Endodermal cell (in vitro differentiated cells): ENCODE measurements around the gene ZNRF2. TPM values are rescaled to one million over a fixed set of nuclear protein-coding genes. Genes with fewer than 3 reads are reported as not detected.

Experiments
- DNase-seq: peaks from one replicate; pipeline ENCODE4 v3.0.0-alpha.2; 2017
- H3K27ac ChIP-seq: 2 replicates; pipeline ENCODE4 v1.5.1; 2013; ENCODE audit warnings: mild to moderate bottlenecking, low read depth, low read length, moderate library complexity
- H3K27me3 ChIP-seq: 2 replicates; pipeline ENCODE4 v1.6.1; 2013; ENCODE audit warnings: mild to moderate bottlenecking, low read length, moderate library complexity; ENCODE audit not compliant: insufficient read depth, control insufficient read depth, poor library complexity, severe bottlenecking
- H3K36me3 ChIP-seq: 2 replicates; pipeline ENCODE4 v1.7.0; 2013; ENCODE audit warnings: mild to moderate bottlenecking, low read length, moderate library complexity; ENCODE audit not compliant: control insufficient read depth, insufficient read depth
- H3K4me1 ChIP-seq: one replicate; pipeline ENCODE4 v1.7.0; 2013; ENCODE audit warnings: low read length; ENCODE audit not compliant: control insufficient read depth, insufficient read depth
- H3K4me3 ChIP-seq: 2 replicates; pipeline ENCODE4 v1.5.1; 2013; ENCODE audit warnings: mild to moderate bottlenecking, low read length, moderate library complexity
- H3K9ac ChIP-seq: 2 replicates; pipeline ENCODE4 v1.6.1; 2013; ENCODE audit warnings: mild to moderate bottlenecking, low read length, moderate library complexity; ENCODE audit not compliant: poor library complexity, severe bottlenecking; ENCODE audit errors: extremely low read depth
- H3K9me3 ChIP-seq: 2 replicates; pipeline ENCODE4 v1.6.1; 2013; ENCODE audit warnings: mild to moderate bottlenecking, low read length, moderate library complexity; ENCODE audit not compliant: control insufficient read depth
- H3K27ac Mint-ChIP-seq: 2 replicates; pipeline ENCODE4 v1.8.0; 2020; ENCODE audit warnings: mixed read lengths
- H3K27me3 Mint-ChIP-seq: 2 replicates; pipeline ENCODE4 v1.8.0; 2021; ENCODE audit warnings: mild to moderate bottlenecking, mixed read lengths; ENCODE audit not compliant: insufficient read depth
- H3K36me3 Mint-ChIP-seq: 2 replicates; pipeline ENCODE4 v1.8.0; 2020; ENCODE audit warnings: low read depth, mixed read lengths
- H3K4me1 Mint-ChIP-seq: 2 replicates; pipeline ENCODE4 v1.8.0; 2020; ENCODE audit warnings: mixed read lengths
- H3K4me3 Mint-ChIP-seq: 2 replicates; pipeline ENCODE4 v1.8.0; 2020; ENCODE audit warnings: mild to moderate bottlenecking, moderate library complexity, mixed read lengths
- H3K9me3 Mint-ChIP-seq: 2 replicates; pipeline ENCODE4 v1.8.0; 2020; ENCODE audit warnings: mild to moderate bottlenecking, mixed read lengths
- CTCF ChIP-seq: fragments of 200-600 bp; sonication (generic); conservative IDR thresholded peaks from 2 replicates; pipeline ENCODE4 v1.5.0; 2021; ENCODE audit warnings: antibody characterized with exemption, mild to moderate bottlenecking
- WGBS, 2 experiments: methylation state at CpG; one replicate each; pipeline versions ENCODE4 v1.1.5 to v1.1.7; 2013; ENCODE audit warnings: missing lambda C conversion rate in 2 of 2, mixed read lengths in 1 of 2; ENCODE audit not compliant: insufficient coverage in 1 of 2, insufficient read length in 1 of 2; 5-methylcytosine and 5-hydroxymethylcytosine counted together
- total RNA-seq, 2 donors: library from RNA; stranded (reverse); fragmentation: NEBNext Ultra II Directional in 1 of 2; extraction: Animal tissue kit (Norgen Biotek cat#: 25700) in 1 of 2; gene quantifications; 2 replicates in 1 of 2; 3 replicates in 1 of 2; pipeline ENCODE4 v1.2.1, GENCODE V29; 2021

ZNRF2 gene
- total RNA-seq, 2 donors from 2014 or later: 15.5 to 20.9 TPM

GRCh38 chr7:30274641-30275040, 9.8 kb upstream of the ZNRF2 start:
- Histone ChIP-seq H3K27ac (no peak overlapping the region), H3K4me1 (no peaks in the 10 kb centered on the region), H3K9me3 (no peaks in the 10 kb centered on the region), H3K4me3 (no peak overlapping the region), H3K9ac (no peak overlapping the region), H3K36me3 (no peaks in the 10 kb centered on the region), H3K27me3 (peaks cover 17% of the 10 kb centered on the region)
- no peak for DNase-seq
- Mint-ChIP-seq H3K9me3 (no peaks in the 10 kb centered on the region), H3K36me3 (no peaks in the 10 kb centered on the region), H3K4me3 (no peak overlapping the region), H3K4me1 (peaks cover 7% of the 10 kb centered on the region), H3K27me3 (peaks cover 2% of the 10 kb centered on the region), H3K27ac (no peak overlapping the region)
- WGBS, 2 experiments: 90 to 94% methylated on average over 2 of the region's 3 CpGs
- TF ChIP-seq CTCF: no peak

GRCh38 chr7:30276203-30276900, 8.0 kb upstream of the ZNRF2 start:
- Histone ChIP-seq H3K27ac (no peak overlapping the region), H3K4me1 (peaks cover 2% of the 10 kb centered on the region), H3K36me3 (no peaks in the 10 kb centered on the region), H3K9me3 (no peaks in the 10 kb centered on the region), H3K4me3 (no peak overlapping the region), H3K9ac (no peak overlapping the region), H3K27me3 (peaks cover 17% of the 10 kb centered on the region)
- peak; percentile 83 for DNase-seq
- Mint-ChIP-seq H3K27ac (no peak overlapping the region), H3K9me3 (no peaks in the 10 kb centered on the region), H3K36me3 (no peaks in the 10 kb centered on the region), H3K27me3 (peaks cover 2% of the 10 kb centered on the region), H3K4me1 (peaks cover 13% of the 10 kb centered on the region), H3K4me3 (no peak overlapping the region)
- TF ChIP-seq CTCF: peak; percentile 86
- 86 to 90% methylated on average over 7 to 9 of the region's 9 CpGs for WGBS, 2 experiments

GRCh38 chr7:30278376-30278775, 6.0 kb upstream of the ZNRF2 start:
- Mint-ChIP-seq H3K9me3 (no peaks in the 10 kb centered on the region), H3K27me3 (peaks cover 2% of the 10 kb centered on the region)

More at GRCh38 chr7:30278376-30278775, 6.0 kb upstream of the ZNRF2 start:
- Histone ChIP-seq H3K9me3 (no peaks in the 10 kb centered on the region), H3K27me3 (peaks cover 17% of the 10 kb centered on the region), H3K9ac (no peak overlapping the region), H3K4me3 (no peak overlapping the region), H3K36me3 (no peaks in the 10 kb centered on the region), H3K27ac (no peak overlapping the region), H3K4me1 (peaks cover 8% of the 10 kb centered on the region)
- Mint-ChIP-seq H3K4me1 (peaks cover 17% of the 10 kb centered on the region), H3K27ac (no peak overlapping the region), H3K36me3 (no peaks in the 10 kb centered on the region), H3K4me3 (no peak overlapping the region)
- no peak for TF ChIP-seq CTCF
- WGBS, 2 experiments: 85 to 94% methylated on average over 3 to 4 of the region's 4 CpGs
- DNase-seq: no peak
